K562 (cell line): ENCODE data around the gene RNF13.
"Not testable (repeated sequence)": the region's sequence is repeated elsewhere in the genome, so short reads cannot be mapped to it uniquely, and the experiment has no call there.

Source experiments
- ATF1 ChIP-seq, 2 experiments: fragments of 450-650 bp in 1 of 2; IDR thresholded peaks; 2 replicates each; pipeline ENCODE4 v1.6.1; 2016; ENCODE audit warnings: missing compliant biosample characterization in 1 of 2, missing genetic modification characterization in 1 of 2
- MEF2D ChIP-seq: conservative IDR thresholded peaks from 2 replicates; pipeline ENCODE4 v1.6.1; 2016; ENCODE audit warnings: low read depth, missing genetic modification characterization, missing compliant biosample characterization
- POU5F1 ChIP-seq: fragments of 150-350 bp; IDR thresholded peaks from 2 replicates; pipeline ENCODE4 v1.6.1; 2014; ENCODE audit warnings: borderline replicate concordance, low read length, low read depth, mild to moderate bottlenecking; ENCODE audit not compliant: partially characterized antibody
- SPI1 ChIP-seq: IDR thresholded peaks from 2 replicates; pipeline ENCODE4 v1.6.1; 2011; ENCODE audit warnings: low read depth, low read length, control low read depth, borderline replicate concordance
- ZNF146 ChIP-seq: IDR thresholded peaks from one replicate; pipeline ENCODE4 v1.6.1; 2018; ENCODE audit warnings: missing compliant biosample characterization; ENCODE audit not compliant: unreplicated experiment
- TF ChIP-seq, protein P1 (sequence below), 3 experiments: IDR thresholded peaks in 2 of 3; conservative IDR thresholded peaks in 1 of 3; 2 replicates each; pipeline ENCODE4 v1.5.1; 2011 to 2012; ENCODE audit warnings: low read length in 3 of 3, mild to moderate bottlenecking in 3 of 3, control low read depth in 2 of 3, improper control_type of control experiment in 1 of 3, inconsistent platforms in 1 of 3, low read depth in 1 of 3, mixed read lengths in 1 of 3, moderate library complexity in 1 of 3; ENCODE audit not compliant: insufficient read depth in 2 of 3

DNA sequence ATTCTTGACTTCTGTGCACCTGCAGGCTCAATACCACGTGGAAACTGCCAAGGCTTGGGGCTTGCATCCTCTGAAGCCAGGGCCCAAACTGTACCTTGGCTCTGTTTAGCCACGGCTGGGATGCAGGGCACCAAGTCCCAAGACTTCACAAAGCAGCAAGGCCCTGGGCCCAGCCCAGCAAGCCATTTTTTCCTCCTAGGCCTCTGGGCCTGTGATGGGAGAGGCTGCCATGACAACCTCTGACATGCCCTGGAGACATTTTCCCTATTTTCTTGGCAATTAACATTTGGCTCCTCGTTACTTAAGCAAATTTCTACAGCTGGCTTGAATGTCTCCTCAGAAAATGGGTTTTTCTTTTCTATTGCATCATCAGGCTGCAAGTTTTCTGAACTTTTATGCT lies 25.5 kb downstream of the RNF13 start:
- not testable (repeated sequence) for TF ChIP-seq SPI1; ZNF146 (CRISPR knock-in tag); MEF2D; ATF1 (CRISPR knock-in tag; IDR thresholded peaks at IDR 0.05); ATF1 (tag; IDR thresholded peaks at IDR 0.05); POU5F1
- TF ChIP-seq, protein P1, sequence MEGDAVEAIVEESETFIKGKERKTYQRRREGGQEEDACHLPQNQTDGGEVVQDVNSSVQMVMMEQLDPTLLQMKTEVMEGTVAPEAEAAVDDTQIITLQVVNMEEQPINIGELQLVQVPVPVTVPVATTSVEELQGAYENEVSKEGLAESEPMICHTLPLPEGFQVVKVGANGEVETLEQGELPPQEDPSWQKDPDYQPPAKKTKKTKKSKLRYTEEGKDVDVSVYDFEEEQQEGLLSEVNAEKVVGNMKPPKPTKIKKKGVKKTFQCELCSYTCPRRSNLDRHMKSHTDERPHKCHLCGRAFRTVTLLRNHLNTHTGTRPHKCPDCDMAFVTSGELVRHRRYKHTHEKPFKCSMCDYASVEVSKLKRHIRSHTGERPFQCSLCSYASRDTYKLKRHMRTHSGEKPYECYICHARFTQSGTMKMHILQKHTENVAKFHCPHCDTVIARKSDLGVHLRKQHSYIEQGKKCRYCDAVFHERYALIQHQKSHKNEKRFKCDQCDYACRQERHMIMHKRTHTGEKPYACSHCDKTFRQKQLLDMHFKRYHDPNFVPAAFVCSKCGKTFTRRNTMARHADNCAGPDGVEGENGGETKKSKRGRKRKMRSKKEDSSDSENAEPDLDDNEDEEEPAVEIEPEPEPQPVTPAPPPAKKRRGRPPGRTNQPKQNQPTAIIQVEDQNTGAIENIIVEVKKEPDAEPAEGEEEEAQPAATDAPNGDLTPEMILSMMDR (IDR thresholded peaks at IDR 0.05 in 2 of 3, conservative IDR thresholded peaks at IDR 0.05 in 1 of 3; ENCODE audit: insufficient read depth in 2 of 3, low read depth in 1 of 3, low read length in 3 of 3), result not testable (repeated sequence)
